Amniotic stem cell (primary cell): ENCODE measurements around the gene LONP2.
A peak's percentile ranks its signal among the peaks of the same experiment; 100 is the strongest.
"Not testable (repeated sequence)": the region's sequence is repeated elsewhere in the genome, so short reads cannot be mapped to it uniquely, and the experiment has no call there.

ENCODE experiments used
- DNase-seq: peaks from one replicate; lab custom pipeline; 2025; lab: John Stamatoyannopoulos, UW

The LONP2 gene

DNA sequence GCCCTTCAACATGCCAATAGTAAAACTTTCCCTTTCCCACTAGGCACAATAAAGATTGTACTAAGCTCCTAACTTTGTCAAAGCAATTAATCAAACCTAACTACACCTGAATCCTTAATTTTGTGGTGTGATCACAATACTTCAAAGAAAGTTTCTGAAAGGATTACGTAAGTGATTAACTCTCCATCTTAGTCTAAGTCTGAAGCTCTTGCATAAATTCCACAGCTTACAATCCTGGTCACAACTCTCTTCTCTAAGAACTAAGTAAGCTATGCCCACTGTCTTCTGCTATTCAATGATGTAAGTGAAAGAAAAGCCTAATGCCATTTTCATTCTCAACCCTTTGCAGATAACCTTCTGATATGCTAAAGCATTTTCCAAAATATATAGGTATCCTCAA lies 125.7 kb downstream of the LONP2 start:
- no peak for DNase-seq

DNA sequence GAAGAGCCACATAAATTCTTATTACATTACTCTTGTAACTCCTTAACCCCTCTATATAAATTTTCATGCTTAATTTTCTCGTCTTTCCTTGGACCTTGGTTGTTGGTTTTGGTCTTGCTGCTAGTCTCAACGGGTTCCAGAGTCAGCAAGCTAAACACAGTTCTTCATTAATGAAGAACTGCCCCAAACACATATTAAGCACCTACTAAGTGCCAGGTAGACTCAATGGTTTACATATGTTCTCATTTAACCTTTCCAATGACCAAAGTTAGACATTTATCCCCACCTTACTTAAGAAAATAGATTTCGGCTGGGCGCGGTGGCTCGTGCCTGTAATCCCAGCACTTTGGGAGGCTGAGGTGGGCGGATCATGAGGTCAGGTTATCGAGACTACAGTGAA lies 126.1 kb downstream of the LONP2 start:
- DNase-seq: no peak

DNA sequence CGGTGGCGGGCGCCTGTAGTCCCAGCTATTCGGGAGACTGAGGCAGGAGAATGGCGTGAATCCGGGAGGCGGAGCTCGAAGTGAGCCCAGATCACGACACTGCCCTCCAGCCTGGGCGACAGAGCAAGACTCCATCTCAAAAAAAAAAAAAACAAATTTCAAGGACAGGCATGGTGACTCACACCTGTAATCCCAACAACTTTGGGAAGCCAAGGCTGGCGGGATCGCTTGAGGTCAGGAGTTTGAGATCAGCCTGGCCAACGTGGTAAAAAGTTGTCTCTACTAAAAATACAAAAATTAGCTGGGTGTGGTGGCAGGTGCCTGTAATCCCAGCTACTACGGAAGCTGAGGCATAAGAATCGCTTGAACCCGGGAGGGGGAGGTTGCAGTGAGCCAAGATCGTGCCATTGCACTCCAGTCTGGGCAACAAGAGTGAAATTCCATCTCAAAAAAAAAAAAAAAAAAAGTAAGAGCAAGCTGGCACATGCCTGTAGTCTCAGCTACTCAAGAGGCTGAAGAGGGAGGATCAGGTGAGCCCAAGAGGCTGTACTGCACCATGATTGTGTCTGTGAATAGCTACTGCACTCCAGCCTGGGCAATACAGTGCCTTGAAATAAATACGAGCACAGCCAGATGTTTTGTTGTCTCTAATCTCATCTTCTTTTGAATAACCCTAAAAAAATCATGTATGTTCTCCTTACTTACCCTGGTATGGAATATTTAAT lies 126.7 kb downstream of the LONP2 start:
- DNase-seq: not testable (repeated sequence)

DNA sequence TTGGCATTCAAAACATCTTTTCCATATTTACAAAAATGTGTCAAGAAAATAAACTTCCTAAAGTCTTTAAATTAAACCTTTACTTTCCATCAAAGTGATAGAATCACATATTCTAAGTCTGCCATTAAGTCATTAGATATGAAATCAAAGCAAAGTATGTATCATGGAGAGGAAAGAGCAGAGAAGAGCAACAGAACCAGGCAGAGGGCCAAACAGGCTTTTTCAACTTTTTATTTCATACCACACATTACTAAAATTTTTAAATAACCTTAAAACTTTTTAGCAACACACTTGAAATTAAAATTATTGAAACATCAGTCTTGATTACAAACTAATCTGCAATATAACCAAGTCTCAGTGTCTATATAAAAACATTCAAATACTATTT lies 127.3 kb downstream of the LONP2 start:
- no peak for DNase-seq

DNA sequence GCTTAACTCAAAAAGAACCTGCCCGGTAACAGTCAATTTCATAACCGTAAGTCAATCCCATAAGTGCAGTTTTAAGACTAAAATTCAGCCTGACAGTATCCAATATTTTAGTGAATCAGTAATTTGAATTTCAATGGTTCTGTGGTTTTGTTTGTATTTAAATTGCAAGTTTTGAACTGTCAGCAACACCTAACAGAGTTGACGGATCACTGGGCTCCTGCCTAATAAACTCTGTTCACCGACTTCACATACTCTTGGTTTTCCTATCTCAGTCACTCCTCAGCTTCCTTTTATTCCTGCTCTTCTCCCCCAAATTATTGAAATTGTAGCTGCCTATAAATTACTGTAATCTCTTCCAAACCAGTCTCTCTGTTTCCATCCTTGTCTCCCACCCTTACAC lies 128.6 kb downstream of the LONP2 start:
- no peak for DNase-seq

DNA sequence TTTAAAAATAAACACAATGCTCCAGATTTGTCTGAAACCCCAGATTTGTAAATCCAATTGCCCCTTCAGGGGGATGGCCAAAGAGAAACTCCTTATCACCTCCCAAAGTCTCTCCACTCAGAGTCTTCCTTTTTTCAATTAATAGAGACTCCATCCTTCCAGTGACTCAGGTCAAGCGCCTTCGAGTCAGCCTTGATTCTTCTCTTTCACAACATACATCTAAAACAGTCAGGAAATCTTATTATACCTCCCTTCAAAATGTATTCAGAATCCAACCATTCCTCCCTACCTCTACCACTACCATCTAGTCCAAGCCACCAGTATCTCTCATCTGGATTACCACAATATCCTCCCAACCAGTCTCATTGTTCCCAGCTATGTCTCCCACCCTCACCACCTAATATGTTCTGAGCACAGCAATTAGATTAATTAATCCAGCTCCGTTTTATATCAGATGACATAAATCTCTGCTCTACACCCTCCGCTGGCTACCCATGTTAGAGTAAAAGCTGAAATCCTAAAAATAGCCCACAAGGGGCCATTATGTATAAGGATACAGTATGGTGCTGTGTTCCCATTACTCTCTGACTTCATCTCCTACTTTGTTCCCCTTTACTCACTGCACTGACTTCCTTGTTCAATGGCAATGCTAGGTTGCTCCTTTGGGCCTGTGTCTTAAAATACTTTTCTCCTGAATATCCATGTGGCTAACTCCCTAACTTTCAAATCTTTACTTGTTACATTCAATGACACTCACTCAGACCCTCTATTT lies 129.3 kb downstream of the LONP2 start:
- DNase-seq: no peak

DNA sequence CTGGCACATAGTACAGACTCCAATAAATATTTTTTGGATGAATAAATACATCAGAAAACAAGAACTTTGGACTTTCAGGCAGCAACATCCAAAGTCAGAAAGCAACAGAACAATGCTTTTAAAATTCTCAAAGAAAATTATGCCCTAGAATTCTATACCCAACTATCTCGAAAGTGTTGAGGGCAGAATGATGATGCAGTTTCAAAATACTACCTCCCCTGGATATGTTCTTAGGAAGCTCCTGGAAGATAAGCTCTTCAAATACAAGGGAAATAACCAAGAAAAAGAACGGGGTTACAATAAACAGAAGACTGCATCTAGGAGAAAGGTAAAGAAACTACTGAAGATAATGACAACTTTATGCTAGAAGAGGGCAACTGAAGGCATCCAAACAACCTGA lies 130.2 kb downstream of the LONP2 start:
- no peak for DNase-seq

DNA sequence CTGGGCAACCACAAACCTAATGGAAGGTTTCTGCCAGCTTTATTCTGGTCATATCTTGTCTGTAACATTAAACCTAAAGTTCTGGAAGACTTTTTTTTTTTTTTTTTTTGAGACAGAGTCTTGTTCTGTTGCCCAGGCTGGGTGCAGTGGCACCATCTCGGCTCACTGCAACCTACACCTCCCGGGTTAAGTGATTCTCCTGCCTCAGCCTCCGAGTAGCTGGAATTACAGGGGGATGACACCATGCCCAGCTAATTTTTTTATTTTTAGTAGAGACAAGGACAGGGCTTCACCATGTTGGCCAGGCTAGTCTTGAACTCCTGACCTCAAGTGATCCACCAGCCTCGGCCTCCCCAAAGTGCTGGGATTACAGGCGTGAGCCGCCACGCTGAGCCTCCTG lies 133.2 kb downstream of the LONP2 start:
- DNase-seq: not testable (repeated sequence)

DNA sequence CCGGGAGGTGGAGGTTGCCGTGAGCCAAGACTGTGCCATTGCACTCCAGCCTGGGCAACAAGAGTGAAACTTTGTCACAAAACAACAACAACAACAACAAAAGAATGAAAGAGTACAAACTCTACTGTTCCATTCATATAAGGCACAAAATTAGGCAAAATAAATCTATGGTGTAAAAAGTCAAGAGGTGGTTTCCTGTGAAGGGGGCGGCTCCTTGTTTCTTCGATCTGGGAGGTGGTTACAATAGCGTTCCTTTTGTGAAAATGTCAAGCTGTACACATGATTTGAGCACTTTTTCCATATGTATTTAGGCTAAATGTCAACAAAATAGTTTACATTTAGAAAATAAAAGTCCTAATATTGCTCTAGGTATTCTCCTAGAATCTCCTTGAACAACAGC lies 134.2 kb downstream of the LONP2 start:
- DNase-seq: no peak

DNA sequence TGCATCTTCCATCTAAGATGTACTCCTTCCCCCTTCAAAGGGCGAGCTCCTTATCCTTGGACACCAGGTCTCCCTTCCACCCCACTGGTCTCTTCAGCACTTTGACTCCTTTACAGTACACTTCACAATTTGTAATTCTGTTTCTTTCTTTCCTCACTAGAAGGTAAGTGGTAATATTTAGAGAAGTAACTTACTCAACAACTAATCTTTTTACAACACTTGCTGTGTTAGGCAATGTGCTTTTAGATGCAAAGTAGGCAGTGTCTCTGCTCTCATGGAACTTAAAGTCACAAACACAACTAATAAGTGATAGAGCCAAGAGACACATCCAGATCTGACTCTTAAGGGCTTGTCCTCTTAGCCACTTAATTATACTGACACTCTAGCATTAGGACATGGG lies 134.7 kb downstream of the LONP2 start:
- no peak for DNase-seq

DNA sequence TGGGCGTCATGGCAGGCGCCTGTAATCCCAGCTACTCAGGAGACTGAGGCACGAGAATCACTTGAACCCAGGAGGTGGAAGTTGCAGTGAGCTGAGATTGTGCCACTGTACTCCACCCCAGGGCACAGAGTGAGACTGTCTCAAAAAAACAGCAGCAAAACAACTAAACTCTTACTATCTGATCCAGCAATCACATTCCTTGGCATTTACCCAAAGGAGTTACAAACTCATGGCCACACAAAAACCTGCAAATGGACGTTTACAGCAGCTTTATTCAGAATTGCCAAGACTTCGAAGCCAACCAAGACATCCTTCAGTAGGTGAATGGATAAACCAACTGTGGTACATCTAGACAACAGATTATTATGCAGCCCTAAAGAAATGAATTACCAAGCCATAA lies 137.1 kb downstream of the LONP2 start:
- no peak for DNase-seq

DNA sequence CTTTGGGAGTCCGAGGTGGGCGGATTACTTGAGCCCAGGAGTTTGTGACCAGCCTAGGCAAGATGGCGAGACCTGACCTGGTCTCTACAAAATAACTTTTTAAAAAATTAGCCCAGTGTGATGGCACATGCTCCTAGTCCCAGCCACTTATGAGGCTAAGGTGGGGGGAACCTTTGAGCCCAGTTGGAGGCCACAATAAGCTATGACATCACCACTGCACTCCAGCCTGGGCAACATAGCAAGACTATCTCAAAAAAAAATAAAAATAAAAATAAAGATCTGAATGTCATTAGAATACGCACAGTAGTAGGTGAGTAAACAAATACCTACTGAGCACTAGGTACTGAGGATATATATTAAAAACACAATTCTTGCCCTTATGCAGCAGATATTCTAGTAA lies 138.0 kb downstream of the LONP2 start:
- no peak for DNase-seq

DNA sequence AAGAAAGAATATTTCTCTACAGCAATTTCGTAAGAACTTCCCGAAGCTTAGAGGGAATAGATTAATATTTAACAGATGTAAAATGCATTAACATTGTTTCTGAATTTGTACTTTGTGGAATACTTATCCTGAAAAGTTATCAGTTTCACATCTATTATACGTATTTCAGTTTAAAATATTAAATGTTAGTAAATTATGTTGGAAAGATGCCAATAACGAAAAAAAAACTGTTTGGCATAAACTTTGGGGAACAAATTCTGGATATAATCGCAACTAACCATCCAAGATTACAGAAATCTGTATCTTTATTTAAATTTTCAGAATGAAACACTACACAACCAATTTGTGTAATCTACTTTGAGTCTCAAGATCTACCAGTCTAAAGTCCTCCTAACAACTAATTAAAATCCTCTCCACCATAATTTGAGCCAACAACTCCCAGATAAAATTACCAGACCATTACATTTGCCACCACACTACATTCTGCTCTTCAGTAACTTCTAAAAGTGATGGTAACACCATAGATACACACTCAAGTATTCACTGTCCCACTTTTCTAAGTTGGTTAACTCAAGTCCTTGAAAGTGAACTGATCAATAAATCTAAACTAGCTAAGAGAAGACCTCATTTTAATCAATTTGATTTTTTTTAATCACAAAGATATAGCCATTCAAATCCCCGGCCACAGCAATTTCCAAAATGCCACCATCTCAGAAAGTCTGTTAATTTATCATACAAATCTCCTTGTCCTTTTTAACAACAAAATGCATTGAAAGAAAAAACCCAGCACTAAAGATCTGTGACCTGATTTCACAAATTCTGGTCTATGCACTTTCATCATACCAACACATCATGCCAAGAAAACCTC lies 139.1 kb downstream of the LONP2 start:
- no peak for DNase-seq

DNA sequence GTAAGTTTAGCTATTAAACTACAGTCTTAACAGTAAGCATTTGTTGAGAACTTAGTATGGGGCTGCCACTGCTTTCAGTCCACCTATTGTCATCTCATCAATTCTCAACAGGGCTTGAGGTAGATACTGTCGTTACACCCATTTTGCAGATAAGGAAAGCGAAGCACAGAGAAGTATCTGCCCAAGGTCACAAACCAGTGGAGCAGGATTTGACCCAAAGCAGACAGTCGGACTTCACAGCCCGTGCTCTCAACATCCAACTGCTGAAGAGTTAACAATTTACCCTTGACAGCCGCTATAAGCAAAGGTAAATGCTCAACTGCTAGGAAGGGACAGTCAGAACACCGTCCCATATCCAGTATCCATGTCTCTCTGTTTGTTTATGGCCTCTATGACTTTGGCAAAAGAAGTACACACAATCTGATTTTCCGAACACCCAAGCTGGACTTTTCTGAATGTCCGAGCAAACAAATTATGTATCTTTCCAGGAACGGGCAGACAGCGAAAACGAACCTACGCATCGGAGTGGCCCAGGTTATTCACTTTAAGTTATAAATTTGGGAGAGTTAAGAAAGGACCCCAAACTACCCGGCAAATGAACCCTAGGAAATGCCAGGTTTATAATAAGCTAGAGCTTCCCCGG lies 139.9 kb downstream of the LONP2 start:
- DNase-seq: no peak

DNA sequence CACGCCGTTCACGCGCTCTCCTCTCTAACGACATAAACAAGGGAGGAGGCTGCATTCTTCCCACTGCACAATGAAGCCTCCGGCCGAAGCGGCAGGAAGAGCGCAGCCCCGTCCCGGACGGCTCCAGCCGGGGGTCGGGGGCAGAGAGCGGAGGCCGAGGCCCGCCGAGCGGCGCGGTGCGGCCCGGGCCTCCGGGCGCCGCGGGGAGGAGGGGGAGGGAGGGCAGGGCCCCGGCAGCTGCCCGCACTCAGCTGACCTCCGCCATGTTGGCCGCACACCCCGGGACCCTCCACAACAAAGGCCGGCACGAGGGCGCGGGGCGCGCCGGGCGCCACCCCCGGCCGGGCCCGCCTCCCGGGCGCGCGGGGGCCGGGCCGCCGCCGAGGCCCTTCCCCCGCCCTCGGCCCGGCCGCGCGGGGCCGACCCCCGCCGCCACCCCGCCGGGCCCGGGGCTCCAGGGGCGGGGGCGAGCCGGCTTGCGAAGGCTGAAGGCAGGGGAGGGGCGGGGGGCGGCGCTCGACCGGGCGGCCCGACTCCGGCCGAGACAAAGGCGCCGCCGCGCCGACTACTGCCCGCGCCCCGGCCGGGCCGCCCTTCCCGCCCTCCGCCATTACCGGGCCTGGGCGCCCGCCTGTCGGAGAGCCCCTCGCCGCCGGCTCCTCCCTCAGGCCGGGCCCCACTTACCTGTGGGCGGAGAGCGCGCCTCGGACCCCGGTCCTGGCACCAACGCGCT lies 140.6 kb downstream of the LONP2 start:
- no peak for DNase-seq

DNA sequence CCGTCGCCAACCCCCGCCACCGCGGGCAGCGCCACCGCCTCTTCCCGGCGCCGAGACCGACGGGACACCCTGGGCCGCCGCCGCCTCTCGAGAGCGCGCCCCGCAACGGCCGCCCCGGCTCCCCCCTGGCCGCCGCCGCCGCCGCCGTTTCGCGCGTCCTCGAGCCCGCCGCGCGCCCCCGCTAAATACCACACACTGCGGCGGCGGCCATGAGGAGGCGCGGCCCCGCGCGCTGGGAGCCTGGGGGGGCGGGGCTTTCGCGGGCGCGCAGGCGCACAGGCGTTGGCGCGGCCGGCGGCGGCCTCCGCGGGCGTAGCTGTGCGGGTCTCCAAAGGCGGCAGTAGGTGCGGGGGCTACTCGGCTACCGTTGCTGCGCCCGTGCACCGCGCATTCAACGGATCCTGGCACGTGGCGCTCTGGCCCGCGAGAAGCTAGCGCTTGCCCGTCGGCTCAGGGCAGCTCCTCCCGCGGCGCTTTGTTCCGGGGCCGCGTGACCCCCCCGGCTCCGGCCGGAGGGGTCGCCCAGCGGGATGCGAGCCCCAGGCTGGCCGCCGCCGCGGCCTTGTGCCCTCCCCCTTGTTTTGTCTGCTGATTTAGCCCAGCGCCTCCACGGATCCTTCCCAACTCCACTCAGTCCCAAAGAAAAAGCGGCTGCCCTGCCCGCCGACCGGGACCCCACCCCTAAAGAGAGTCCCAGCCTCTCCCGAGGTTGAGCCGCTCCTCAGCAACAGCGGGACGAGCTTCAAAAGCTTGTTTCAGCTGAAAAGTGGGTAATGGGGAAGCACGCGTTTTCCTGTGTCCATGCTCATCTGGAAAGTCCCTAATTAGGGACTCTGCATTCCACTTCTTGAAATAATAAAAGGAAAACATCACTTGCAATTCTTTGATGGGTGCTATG lies 141.4 kb downstream of the LONP2 start, which contains the start of gene SIAH1:
TSS of gene SIAH1 (minus strand) at position 161 of the 898 bp plus-strand sequence. CDS start 22,985 bp downstream, outside the sequence.
- DNase-seq: peak; percentile 61

DNA sequence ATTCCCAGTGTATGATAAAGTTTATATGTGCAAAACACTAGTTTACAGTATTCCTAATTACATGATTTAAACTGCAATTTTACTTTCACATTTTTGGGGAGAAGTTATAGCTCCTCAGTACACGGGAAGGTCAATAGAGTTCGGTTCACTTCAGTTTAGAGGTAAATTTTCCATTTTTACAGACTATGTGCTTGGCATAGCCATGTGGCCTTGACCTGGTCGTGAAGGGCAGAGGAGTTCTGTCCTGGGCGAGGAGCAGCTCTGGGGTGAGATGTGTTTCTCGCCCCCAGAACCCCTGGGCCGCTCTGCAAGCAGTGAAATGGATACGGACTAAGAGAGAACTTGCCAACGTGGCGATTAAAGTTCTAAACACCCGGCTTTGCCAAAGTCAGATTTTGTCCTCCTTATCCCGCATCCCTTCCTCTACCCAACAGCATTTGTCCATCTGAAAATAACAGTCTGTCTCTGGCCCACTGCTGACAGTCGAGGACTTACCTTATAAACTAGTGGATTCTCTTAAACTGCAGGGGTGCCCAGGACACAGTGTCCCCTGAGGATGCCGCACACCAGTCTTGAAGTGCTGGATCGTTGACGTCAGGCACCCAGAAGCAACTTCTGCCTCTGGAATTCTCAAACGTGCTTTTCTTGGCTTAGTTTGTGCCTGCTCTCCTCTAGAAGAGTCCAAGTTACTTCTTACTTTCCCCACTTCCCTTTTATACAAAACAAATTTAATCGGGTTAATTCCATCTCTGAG lies 142.6 kb downstream of the LONP2 start:
- DNase-seq: no peak

DNA sequence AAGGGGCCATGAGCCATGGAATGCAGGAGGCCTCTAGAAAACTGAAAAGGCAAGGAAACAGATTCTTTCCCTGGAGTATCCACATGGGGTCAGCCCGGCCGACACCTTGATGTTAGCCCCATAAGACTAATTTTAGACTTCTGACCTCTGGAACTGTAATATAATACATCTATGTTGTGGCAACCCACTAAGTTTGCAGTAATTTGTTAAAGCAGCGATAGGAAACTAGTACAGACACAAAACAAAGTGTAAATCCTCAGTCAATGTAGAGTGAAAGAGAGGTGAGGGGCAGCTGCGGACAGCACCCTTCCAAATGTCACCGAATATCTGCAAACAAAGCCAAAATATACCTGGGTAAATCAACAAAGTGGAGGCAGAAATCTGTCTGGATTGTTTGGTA lies 148.3 kb downstream of the LONP2 start:
- no peak for DNase-seq

DNA sequence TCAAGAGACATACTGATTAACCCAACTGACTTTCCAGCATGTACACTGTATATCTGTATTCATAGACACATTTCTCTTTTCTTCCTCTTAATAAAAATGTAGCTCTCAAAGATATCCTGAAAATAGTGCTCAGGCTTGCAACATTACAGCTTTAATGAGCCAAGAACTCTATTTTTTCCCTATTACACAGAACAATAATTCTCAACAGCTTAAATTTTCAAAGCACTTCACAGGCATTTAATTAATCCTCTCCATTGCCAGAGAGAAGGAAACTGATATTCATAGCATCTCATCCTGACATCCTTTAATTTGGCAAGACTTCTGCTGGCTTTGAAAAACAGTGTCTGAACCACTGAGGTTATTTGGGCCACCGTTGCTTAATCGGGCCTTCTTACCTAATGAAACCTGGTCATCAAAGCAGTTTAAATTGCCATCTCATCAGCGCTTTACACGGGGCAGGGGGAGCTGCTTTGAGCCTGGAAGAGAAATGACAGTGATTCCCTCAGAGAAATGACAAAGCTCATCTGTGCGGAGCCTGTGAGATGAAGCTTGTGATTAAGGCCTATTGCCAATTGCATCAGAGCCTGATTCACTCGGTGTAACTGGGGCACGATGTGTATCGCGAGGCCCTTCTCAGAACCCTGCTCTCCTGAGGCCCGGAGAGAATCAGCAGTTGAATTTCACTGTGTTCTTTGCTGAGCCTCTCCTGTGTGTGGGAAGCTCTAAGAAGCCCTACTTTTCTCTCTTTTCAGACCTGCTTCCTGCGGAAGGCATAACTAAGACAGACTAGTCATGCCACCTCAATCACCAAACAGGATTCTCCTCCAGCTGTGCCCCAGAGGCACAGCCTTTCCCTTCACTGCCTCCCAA lies 149.6 kb downstream of the LONP2 start:
- DNase-seq: no peak
